MM.1S (cell line): Measurements from ENCODE around the gene APOM.

ENCODE experiments used
- EZH2 ChIP-seq: fragments of 300-600 bp; sonication (generic); optimal IDR thresholded peaks from 2 replicates; pipeline ENCODE3; 2017; ENCODE audit warnings: low read depth, mild to moderate bottlenecking, antibody characterized with exemption, low read length, mixed read lengths
- EZH2phosphoT487 ChIP-seq: fragments of 300-600 bp; sonication (generic); IDR thresholded peaks from 2 replicates; pipeline ENCODE4 v1.6.1; 2018; ENCODE audit warnings: antibody characterized with exemption, low read length

GRCh38 chr6:31655349-31656237, at the start of gene APOM:
- TF ChIP-seq EZH2phosphoT487 (no peak), EZH2 (no peak)
